HEK293 (cell line): ENCODE measurements around the gene LRBA.

Experiments used
- CTCF ChIA-PET: fragments of 350-600 bp; formaldehyde crosslinking; extraction: SDS; loops from one replicate; lab custom pipeline; 2021; ENCODE audit warnings: antibody characterized with exemption; lab: Yijun Ruan, JAX
- POLR2A ChIA-PET: fragments of 300-600 bp; formaldehyde crosslinking; extraction: SDS; loops from one replicate; lab custom pipeline; 2020; ENCODE audit warnings: antibody characterized with exemption, inconsistent platforms; lab: Yijun Ruan, JAX
- H3K27ac ChIP-seq: fragments of 200-500 bp; sonication (Bioruptor generic); 2 replicates; pipeline ENCODE4 v1.5.1; 2014; ENCODE audit warnings: low read depth, low read length, control low read depth, inconsistent platforms; ENCODE audit errors: extremely low read depth
- H3K36me3 ChIP-seq, 2 experiments: fragments of 200-500 bp in 1 of 2; sonication (Bioruptor generic) in 1 of 2; 1 replicate in 1 of 2; 2 replicates in 1 of 2; pipeline ENCODE4 v1.5.1; 2014 to 2017; ENCODE audit warnings: inconsistent platforms in 2 of 2, low read length in 2 of 2; ENCODE audit not compliant: control insufficient read depth in 2 of 2, insufficient read depth in 1 of 2
- H3K4me1 ChIP-seq: fragments of 200-500 bp; sonication (Bioruptor generic); 2 replicates; pipeline ENCODE4 v1.5.1; 2014; ENCODE audit warnings: mild to moderate bottlenecking, low read length, inconsistent platforms; ENCODE audit not compliant: control insufficient read depth, insufficient read depth
- H3K4me3 ChIP-seq: 2 replicates; pipeline ENCODE4 v1.5.1; 2011; ENCODE audit warnings: low read depth, mild to moderate bottlenecking, control low read depth, low read length, moderate library complexity
- H3K9me3 ChIP-seq: fragments of 200-500 bp; sonication (Bioruptor generic); 2 replicates; pipeline ENCODE4 v1.5.1; 2014; ENCODE audit warnings: low read depth, low read length, inconsistent platforms; ENCODE audit not compliant: control insufficient read depth, insufficient read depth
- GLI4 ChIP-seq: fragments of 450-650 bp; formaldehyde crosslinking; IDR thresholded peaks from 2 replicates; pipeline ENCODE4 v1.5.1; 2016; ENCODE audit warnings: missing biosample characterization, missing genetic modification characterization
- INSM2 ChIP-seq: fragments of 450-650 bp; formaldehyde crosslinking; IDR thresholded peaks from 2 replicates; pipeline ENCODE4 v1.5.1; 2016; ENCODE audit warnings: missing biosample characterization, missing genetic modification characterization
- RBAK ChIP-seq: fragments of 450-650 bp; formaldehyde crosslinking; IDR thresholded peaks from 2 replicates; pipeline ENCODE4 v1.5.1; 2016; ENCODE audit warnings: missing biosample characterization, missing genetic modification characterization
- REPIN1 ChIP-seq: fragments of 450-650 bp; formaldehyde crosslinking; IDR thresholded peaks from 2 replicates; pipeline ENCODE4 v1.5.1; 2017; ENCODE audit warnings: missing biosample characterization, missing genetic modification characterization, low read depth
- SCRT1 ChIP-seq: fragments of 450-650 bp; formaldehyde crosslinking; IDR thresholded peaks from 2 replicates; pipeline ENCODE4 v1.5.1; 2016; ENCODE audit warnings: missing biosample characterization, missing genetic modification characterization, borderline replicate concordance
- ZBTB17 ChIP-seq: fragments of 450-650 bp; formaldehyde crosslinking; IDR thresholded peaks from 2 replicates; pipeline ENCODE4 v1.5.1; 2016; ENCODE audit warnings: missing biosample characterization, missing genetic modification characterization
- ZBTB20 ChIP-seq: fragments of 450-650 bp; formaldehyde crosslinking; IDR thresholded peaks from 2 replicates; pipeline ENCODE4 v1.5.1; 2016; ENCODE audit warnings: missing biosample characterization, missing genetic modification characterization
- ZBTB48 ChIP-seq: fragments of 450-650 bp; formaldehyde crosslinking; IDR thresholded peaks from 2 replicates; pipeline ENCODE4 v1.5.1; 2016; ENCODE audit warnings: missing biosample characterization, missing genetic modification characterization
- ZNF133 ChIP-seq: fragments of 450-650 bp; formaldehyde crosslinking; IDR thresholded peaks from 2 replicates; pipeline ENCODE4 v1.5.1; 2016; ENCODE audit warnings: missing biosample characterization, missing genetic modification characterization
- ZNF148 ChIP-seq: fragments of 450-650 bp; formaldehyde crosslinking; IDR thresholded peaks from 2 replicates; pipeline ENCODE4 v1.5.0; 2017; ENCODE audit warnings: missing biosample characterization, missing genetic modification characterization, borderline replicate concordance
- ZNF350 ChIP-seq: fragments of 450-650 bp; formaldehyde crosslinking; IDR thresholded peaks from 2 replicates; pipeline ENCODE4 v1.5.0; 2017; ENCODE audit warnings: missing biosample characterization, mild to moderate bottlenecking, missing genetic modification characterization
- ZNF37A ChIP-seq: fragments of 450-650 bp; IDR thresholded peaks from 2 replicates; pipeline ENCODE4 v1.5.1; 2018; ENCODE audit warnings: missing biosample characterization, missing genetic modification characterization
- ZNF404 ChIP-seq: fragments of 450-650 bp; formaldehyde crosslinking; IDR thresholded peaks from 2 replicates; pipeline ENCODE4 v1.5.1; 2017; ENCODE audit warnings: missing biosample characterization, missing genetic modification characterization
- ZNF529 ChIP-seq: fragments of 450-650 bp; formaldehyde crosslinking; IDR thresholded peaks from 2 replicates; pipeline ENCODE4 v1.5.1; 2017; ENCODE audit warnings: missing genetic modification characterization, missing biosample characterization; ENCODE audit not compliant: insufficient replicate concordance
- ZNF530 ChIP-seq: fragments of 450-650 bp; formaldehyde crosslinking; IDR thresholded peaks from 2 replicates; pipeline ENCODE4 v1.5.1; 2016; ENCODE audit warnings: low read depth, missing biosample characterization, missing genetic modification characterization
- ZNF548 ChIP-seq: fragments of 450-650 bp; formaldehyde crosslinking; IDR thresholded peaks from 2 replicates; pipeline ENCODE4 v1.5.1; 2016; ENCODE audit warnings: missing biosample characterization, missing genetic modification characterization
- ZNF677 ChIP-seq: fragments of 450-650 bp; IDR thresholded peaks from 2 replicates; pipeline ENCODE4 v1.5.0; 2018; ENCODE audit warnings: missing biosample characterization, mild to moderate bottlenecking, missing genetic modification characterization, moderate library complexity
- ZNF692 ChIP-seq: fragments of 450-650 bp; formaldehyde crosslinking; IDR thresholded peaks from 2 replicates; pipeline ENCODE4 v1.5.1; 2016; ENCODE audit warnings: missing biosample characterization, missing genetic modification characterization
- ZNF76 ChIP-seq: fragments of 450-650 bp; formaldehyde crosslinking; IDR thresholded peaks from 2 replicates; pipeline ENCODE4; 2016; ENCODE audit warnings: low read depth, missing biosample characterization, missing genetic modification characterization, borderline replicate concordance
- ZSCAN5A ChIP-seq: fragments of 450-650 bp; formaldehyde crosslinking; IDR thresholded peaks from 2 replicates; pipeline ENCODE4 v1.5.1; 2016; ENCODE audit warnings: missing biosample characterization, missing genetic modification characterization
- TF ChIP-seq, protein P1 (sequence below): fragments of 450-650 bp; formaldehyde crosslinking; IDR thresholded peaks from 2 replicates; pipeline ENCODE4 v1.5.1; 2016; ENCODE audit warnings: missing biosample characterization, missing genetic modification characterization

Gene LRBA

DNA sequence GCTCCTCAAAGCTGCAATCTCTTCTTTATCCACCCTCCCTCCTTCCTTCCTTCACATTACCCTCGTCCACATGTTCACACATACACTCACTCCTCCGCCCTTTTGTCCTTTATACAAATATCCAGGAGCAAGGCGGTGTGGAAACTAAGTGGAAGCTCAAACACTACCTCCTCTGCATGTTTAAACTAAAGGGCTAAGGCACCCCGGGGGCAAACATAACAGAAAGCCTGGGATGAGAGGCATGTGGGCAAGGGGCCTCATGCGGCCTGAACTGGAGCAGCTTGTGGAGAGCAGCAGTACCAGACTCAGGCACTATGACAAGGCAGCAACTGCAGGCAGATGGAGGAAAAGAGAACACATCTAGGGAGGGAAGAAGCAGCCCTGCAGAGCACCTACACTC is 423.7 kb downstream of the LRBA start (continued):
- no peak for TF ChIP-seq ZNF548
- TF ChIP-seq ZNF530, result no peak
- TF ChIP-seq ZBTB20 (tag by site-specific recombination), result no peak
- TF ChIP-seq ZBTB17 (tag by site-specific recombination), result peak; percentile 44; the same call in 1 of the 2 replicates
- TF ChIP-seq ZNF677 (tag by site-specific recombination), result no peak
- TF ChIP-seq RBAK, result no peak
- TF ChIP-seq ZNF350 (tag by site-specific recombination), result no peak
- TF ChIP-seq, all 188 proteins: peak for 5

DNA sequence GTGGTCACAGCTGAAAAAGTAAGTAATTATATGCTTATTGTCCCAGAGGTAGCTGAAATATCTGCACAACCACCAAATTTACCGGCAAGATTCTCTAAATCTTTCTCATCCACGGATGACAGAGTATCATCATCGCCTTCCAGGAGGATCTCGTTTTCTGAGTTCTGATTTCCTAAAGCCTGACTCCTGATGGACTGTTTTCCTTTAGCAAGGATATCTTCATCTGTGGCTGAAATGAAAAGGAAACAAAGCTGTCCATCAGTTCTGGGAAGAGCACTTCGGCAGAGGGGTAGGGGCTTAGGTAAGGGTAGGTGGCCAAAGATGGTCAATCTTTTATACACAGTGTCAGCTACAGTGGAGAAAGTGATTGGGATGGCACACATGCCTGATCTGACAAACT is 424.5 kb downstream of the LRBA start:
- CTCF ChIA-PET, result interaction anchor here (1.2 kb wide), 1 partner anchor 293 kb away, joined by 3 read pairs; no protein-coding TSS in a partner anchor
- no peaks in the 10 kb centered on the region for H3K36me3 ChIP-seq
- H3K9me3 ChIP-seq, result no peaks in the 10 kb centered on the region
- H3K4me1 ChIP-seq, result no peaks in the 10 kb centered on the region
- POLR2A ChIA-PET, result no interaction called here
- no peak overlapping the region for H3K27ac ChIP-seq
- no peak overlapping the region for H3K4me3 ChIP-seq
- TF ChIP-seq INSM2 (tag by site-specific recombination) (no peak), ZNF37A (tag by site-specific recombination) (no peak), ZNF530 (no peak), ZNF404 (tag by site-specific recombination) (no peak), GLI4 (no peak), ZNF76 (tag by site-specific recombination) (no peak), ZSCAN5A (tag by site-specific recombination) (no peak), ZNF529 (no peak), ZBTB48 (tag by site-specific recombination) (no peak), ZNF692 (tag by site-specific recombination) (no peak), ZNF133 (tag by site-specific recombination) (no peak), ZNF148 (tag by site-specific recombination) (no peak), REPIN1 (no peak), SCRT1 (no peak)
- TF ChIP-seq, protein P1, sequence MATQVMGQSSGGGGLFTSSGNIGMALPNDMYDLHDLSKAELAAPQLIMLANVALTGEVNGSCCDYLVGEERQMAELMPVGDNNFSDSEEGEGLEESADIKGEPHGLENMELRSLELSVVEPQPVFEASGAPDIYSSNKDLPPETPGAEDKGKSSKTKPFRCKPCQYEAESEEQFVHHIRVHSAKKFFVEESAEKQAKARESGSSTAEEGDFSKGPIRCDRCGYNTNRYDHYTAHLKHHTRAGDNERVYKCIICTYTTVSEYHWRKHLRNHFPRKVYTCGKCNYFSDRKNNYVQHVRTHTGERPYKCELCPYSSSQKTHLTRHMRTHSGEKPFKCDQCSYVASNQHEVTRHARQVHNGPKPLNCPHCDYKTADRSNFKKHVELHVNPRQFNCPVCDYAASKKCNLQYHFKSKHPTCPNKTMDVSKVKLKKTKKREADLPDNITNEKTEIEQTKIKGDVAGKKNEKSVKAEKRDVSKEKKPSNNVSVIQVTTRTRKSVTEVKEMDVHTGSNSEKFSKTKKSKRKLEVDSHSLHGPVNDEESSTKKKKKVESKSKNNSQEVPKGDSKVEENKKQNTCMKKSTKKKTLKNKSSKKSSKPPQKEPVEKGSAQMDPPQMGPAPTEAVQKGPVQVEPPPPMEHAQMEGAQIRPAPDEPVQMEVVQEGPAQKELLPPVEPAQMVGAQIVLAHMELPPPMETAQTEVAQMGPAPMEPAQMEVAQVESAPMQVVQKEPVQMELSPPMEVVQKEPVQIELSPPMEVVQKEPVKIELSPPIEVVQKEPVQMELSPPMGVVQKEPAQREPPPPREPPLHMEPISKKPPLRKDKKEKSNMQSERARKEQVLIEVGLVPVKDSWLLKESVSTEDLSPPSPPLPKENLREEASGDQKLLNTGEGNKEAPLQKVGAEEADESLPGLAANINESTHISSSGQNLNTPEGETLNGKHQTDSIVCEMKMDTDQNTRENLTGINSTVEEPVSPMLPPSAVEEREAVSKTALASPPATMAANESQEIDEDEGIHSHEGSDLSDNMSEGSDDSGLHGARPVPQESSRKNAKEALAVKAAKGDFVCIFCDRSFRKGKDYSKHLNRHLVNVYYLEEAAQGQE (tag by site-specific recombination), result no peak
